GM12801 (cell line): ENCODE measurements around the gene SORCS1.

Experiments used
- TF ChIP-seq, protein P1 (sequence below): IDR thresholded peaks from one replicate; pipeline ENCODE4 v1.5.1; 2011; ENCODE audit warnings: control low read depth; ENCODE audit not compliant: insufficient read length; ENCODE audit errors: extremely low read depth

Gene SORCS1

DNA sequence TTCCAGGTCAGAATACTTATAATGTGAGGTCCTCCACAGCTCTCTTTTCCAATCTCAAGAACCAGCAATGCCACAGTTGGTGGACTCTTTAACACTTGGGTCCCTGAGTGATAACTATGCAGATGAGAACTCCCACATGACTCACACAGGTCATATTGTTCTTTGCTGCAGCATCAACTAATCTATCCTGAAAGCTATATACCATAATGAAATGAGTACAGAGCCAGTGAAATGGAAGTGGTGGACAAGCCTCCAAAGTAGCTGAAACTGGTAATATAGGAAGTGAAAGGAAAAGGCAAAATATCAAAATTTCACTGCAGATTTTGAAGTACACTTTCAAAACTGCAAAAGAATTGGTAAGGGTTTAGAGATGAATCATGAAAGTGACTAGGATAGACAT lies 45.6 kb downstream of the SORCS1 start:
- TF ChIP-seq, protein P1, sequence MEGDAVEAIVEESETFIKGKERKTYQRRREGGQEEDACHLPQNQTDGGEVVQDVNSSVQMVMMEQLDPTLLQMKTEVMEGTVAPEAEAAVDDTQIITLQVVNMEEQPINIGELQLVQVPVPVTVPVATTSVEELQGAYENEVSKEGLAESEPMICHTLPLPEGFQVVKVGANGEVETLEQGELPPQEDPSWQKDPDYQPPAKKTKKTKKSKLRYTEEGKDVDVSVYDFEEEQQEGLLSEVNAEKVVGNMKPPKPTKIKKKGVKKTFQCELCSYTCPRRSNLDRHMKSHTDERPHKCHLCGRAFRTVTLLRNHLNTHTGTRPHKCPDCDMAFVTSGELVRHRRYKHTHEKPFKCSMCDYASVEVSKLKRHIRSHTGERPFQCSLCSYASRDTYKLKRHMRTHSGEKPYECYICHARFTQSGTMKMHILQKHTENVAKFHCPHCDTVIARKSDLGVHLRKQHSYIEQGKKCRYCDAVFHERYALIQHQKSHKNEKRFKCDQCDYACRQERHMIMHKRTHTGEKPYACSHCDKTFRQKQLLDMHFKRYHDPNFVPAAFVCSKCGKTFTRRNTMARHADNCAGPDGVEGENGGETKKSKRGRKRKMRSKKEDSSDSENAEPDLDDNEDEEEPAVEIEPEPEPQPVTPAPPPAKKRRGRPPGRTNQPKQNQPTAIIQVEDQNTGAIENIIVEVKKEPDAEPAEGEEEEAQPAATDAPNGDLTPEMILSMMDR, result no peak

DNA sequence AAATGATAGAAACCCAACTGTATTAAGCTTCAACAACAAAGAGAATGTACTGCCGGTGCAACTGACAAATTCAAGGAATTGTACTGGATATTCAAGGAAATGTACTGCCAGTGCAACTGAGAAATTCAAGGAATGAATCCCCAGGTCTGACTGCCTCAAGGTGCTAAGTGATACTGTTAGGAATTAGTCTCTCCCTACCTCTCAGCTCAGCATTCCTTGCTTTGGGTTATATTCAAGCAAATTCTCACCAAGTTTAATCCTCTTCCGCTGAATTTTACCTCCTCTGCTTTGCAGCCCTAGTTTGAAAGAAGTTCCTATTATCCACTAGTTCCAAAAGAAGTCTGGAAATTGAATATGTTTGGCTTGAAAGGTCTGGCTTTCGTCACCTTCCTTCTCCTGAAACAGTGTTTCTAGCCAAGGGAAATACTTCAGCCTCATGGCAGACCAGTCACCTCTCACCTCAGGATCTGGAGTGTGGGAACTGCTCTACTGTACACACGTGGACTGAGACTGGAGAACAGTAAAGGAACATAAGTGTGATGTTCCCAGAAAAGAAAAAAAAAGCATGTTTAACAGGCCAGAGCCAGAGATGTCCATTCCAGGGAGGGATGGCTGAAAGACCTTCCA lies 60.4 kb downstream of the SORCS1 start:
- TF ChIP-seq, protein P1, result no peak

DNA sequence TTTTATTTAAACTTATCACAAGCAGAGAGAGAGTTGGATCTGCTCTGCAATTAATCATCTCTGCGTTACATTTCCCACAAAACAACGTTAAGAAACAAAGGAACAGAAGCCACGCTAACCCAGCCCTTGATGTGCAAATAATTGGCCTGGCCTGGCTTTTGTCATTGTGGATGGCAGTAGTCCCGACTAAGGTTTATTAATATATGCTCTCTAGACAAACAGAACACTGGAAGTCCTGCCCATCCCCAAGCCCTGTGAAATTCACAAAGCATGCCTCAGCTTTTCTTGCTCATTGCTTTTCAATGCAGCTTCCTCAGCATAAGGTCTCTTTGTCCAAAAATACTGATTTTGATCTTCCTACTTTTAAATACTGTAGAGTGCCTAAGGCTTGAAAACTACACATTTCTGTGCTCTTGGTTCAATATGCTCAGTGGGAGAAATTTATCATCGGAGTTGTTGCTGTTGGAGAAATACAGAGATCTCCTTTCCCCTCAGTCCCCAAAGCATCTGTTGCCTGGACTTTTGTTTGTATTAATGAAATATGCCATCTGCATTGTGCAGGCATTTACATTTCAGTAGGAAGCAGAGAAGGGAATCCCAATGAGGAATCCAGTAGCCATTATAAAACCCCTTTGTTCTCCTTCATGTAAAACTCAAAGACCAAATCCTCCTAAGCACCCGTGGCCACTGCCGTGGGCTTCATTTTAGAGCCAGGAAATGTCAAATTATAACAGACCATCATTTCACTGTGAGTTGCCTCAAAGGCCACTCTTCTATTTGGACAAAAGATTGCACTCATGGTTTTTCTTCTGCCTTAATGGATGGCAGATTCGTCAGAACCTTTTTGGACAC lies 61.1 kb downstream of the SORCS1 start:
- TF ChIP-seq, protein P1, result no peak

DNA sequence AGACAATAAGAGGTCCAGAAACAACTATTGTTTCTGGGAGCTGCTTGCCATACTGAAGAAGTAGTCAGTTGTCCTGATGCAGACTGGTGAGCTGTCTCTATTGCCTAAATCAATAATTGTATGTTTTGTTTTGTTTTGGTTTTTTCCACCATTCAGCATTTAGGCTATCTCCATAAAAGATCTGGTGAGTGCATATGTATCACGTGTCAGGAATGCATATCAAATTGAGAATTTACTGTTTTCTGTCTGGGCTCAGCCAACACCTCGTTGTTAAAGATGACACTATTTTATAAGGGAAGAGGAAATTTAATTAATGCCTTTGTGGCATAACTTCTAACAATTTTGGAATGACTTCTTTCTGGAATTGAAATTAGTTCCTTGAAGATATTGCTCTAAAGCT lies 66.2 kb downstream of the SORCS1 start:
- TF ChIP-seq, protein P1, result no peak

DNA sequence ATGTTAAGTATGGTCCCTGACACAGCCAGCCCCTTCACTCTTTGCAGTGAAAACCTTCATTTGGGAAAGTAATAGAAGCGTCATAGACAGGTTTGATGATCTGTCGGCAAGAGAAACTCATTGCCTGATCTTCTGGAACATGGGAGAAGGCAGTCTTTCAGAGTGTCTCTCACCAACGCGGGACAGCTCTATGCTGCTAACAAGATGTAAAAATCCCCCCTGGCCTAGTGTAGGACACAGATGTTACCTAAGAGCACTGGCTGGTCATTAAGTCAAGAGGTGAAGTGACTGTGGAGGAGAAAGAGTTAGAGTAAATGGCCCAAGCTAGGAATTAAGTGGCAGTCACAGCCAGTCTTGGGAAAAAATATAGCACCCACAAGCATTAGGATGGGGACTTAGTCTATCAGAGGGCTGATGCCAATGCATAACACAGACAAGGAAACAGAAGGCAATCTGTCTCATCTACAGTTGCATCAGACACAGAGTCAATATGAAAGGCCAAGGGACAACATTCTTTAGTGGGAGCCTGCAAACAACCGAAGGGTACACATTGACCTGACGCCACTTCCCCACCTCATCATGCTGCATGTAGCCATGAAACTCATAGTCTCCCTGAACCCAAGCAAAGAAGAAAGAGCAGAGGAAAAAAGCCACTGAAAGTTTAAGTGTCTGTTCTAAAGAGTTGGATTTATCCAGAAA lies 69.5 kb downstream of the SORCS1 start:
- TF ChIP-seq, protein P1, result no peak

DNA sequence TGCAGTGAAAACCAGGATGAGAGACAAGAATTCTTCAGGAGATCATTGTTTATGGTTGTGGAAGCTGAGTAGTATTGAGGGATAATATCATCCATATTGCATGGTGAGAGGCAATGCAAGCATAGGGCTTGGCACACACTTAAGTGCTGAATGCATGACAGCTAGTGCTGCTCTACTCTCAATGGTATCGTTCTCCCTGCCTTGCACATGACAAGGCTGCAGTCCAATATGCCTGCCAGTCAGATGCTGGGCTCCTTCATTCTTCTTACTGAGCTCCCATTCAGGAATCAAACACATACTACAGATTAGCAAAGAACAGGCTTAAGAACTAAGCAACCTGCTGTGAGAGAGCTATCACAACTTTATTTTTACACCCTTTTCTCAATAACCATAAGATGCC lies 72.2 kb downstream of the SORCS1 start:
- TF ChIP-seq, protein P1, result no peak

DNA sequence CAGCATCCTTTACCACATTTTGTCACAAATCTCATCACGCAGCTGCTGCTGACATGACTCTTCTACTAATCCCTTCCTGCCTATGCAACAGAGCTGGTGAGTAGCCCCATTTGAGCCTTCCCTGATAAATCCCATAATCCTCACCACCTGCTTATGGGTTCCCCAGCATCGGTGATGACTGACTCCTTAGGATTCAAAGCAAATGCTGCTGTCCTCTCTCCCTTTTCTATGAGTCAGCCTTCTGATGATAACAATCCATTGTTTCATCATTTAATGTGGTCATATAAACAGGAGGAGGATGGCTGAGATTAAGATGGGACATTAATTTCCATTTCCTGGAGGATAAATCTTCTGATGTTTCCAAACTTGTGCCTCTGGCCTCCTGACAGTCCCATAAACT lies 73.4 kb downstream of the SORCS1 start:
- TF ChIP-seq, protein P1, result no peak
